Colonic mucosa (tissue), 4 donors: ENCODE results near the gene COX8A. TPM values are rescaled to one million over a fixed set of nuclear protein-coding genes. Genes with fewer than 3 reads are reported as not detected.

Source experiments
- DNase-seq: peaks from one replicate; pipeline ENCODE4 v3.0.0-alpha.2; 2020
- H3K27ac ChIP-seq: fragments of 200-600 bp; one replicate; pipeline ENCODE4 v1.8.0; 2021
- H3K27me3 ChIP-seq: fragments of 200-600 bp; one replicate; pipeline ENCODE4 v1.8.0; 2021
- H3K36me3 ChIP-seq: fragments of 200-600 bp; one replicate; pipeline ENCODE4 v1.8.0; 2021
- H3K4me1 ChIP-seq: fragments of 200-600 bp; one replicate; pipeline ENCODE4 v1.8.0; 2021; ENCODE audit warnings: mild to moderate bottlenecking
- H3K4me3 ChIP-seq: fragments of 200-600 bp; one replicate; pipeline ENCODE4 v1.8.0; 2021
- H3K9ac ChIP-seq, 2 donors: one replicate each; pipeline ENCODE4 v1.7.0; 2013; ENCODE audit warnings: control low read depth in 2 of 2, low read depth in 2 of 2, low read length in 2 of 2
- H3K9me3 ChIP-seq: fragments of 200-600 bp; one replicate; pipeline ENCODE4 v1.8.0; 2021
- intact Hi-C: fragments of 100-400 bp; cut with DNase I; formaldehyde crosslinking; loops from one replicate; pipeline ENCODE4 v1.14.1; 2022
- total RNA-seq, 2 donors: library from RNA; stranded (reverse); fragmentation: NEBNext Ultra II Directional in 1 of 2; extraction: Animal tissue kit (Norgen Biotek cat#: 25700) in 1 of 2; gene quantifications; one replicate each; pipeline ENCODE4 v1.2.1, GENCODE V29; 2021
- TF ChIP-seq, protein P1 (sequence below): fragments of 200-600 bp; IDR thresholded peaks from one replicate; pipeline ENCODE4 v1.8.0; 2022; ENCODE audit warnings: antibody characterized with exemption, mild to moderate bottlenecking
- donor health status: healthy.
- donor health status: DM: no; HTN: no; CAD: no.
- donor health status: DM: no; HTN: no; CAD: no.

The COX8A gene
- total RNA-seq, 2 donors from 2014 or later = 647 to 875 TPM

GRCh38 chr11:64009710-64010109 lies 35.3 kb downstream of the COX8A start:
- no peak overlapping the region for H3K9ac ChIP-seq
- H3K27ac ChIP-seq = no peak overlapping the region
- DNase-seq = no peak
- no peaks in the 10 kb centered on the region for H3K36me3 ChIP-seq
- peaks cover 12% of the 10 kb centered on the region for H3K4me1 ChIP-seq
- H3K9me3 ChIP-seq = no peaks in the 10 kb centered on the region
- TF ChIP-seq, protein P1, sequence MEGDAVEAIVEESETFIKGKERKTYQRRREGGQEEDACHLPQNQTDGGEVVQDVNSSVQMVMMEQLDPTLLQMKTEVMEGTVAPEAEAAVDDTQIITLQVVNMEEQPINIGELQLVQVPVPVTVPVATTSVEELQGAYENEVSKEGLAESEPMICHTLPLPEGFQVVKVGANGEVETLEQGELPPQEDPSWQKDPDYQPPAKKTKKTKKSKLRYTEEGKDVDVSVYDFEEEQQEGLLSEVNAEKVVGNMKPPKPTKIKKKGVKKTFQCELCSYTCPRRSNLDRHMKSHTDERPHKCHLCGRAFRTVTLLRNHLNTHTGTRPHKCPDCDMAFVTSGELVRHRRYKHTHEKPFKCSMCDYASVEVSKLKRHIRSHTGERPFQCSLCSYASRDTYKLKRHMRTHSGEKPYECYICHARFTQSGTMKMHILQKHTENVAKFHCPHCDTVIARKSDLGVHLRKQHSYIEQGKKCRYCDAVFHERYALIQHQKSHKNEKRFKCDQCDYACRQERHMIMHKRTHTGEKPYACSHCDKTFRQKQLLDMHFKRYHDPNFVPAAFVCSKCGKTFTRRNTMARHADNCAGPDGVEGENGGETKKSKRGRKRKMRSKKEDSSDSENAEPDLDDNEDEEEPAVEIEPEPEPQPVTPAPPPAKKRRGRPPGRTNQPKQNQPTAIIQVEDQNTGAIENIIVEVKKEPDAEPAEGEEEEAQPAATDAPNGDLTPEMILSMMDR = no peak
- no peak overlapping the region for H3K4me3 ChIP-seq
- intact Hi-C loops = no loop called here
- no peaks in the 10 kb centered on the region for H3K27me3 ChIP-seq

- no peaks in the 10 kb centered on the region for H3K9me3 ChIP-seq
- no peak overlapping the region for H3K9ac ChIP-seq
- H3K36me3 ChIP-seq = no peaks in the 10 kb centered on the region
- no peak overlapping the region for H3K27ac ChIP-seq
- intact Hi-C loops = no loop called here
- H3K27me3 ChIP-seq = no peaks in the 10 kb centered on the region
- DNase-seq = no peak
- TF ChIP-seq, protein P1 = no peak
- H3K4me1 ChIP-seq = peaks cover 12% of the 10 kb centered on the region
- H3K4me3 ChIP-seq = no peak overlapping the region
These were observed 36.4 kb downstream of the COX8A start for GRCh38 chr11:64010783-64011182.

DNA sequence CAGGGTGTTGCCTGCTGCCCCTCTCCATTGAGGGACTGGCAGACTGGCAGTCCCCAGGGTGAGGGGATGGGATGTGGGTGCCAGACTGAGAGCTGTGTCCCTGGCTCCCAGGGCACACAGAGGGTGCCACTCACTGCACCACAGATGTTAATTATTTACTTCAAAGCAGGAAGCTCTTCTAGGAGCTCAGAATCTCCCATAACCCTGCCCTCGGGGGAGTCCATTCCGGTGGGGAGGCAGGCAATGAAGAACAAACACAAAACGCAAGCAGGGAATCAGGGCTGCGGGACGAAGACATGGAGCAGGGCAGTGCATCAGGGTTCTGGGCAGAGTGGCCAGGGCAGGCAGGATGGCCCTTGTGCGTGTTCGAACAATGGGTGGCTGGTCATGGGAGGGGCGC lies 37.0 kb downstream of the COX8A start:
- TF ChIP-seq, protein P1 = no peak
- peaks cover 12% of the 10 kb centered on the region for H3K4me1 ChIP-seq
- no peak overlapping the region for H3K27ac ChIP-seq
- intact Hi-C loops = no loop called here
- no peak overlapping the region for H3K9ac ChIP-seq
- no peaks in the 10 kb centered on the region for H3K27me3 ChIP-seq
- no peaks in the 10 kb centered on the region for H3K36me3 ChIP-seq
- no peak for DNase-seq
- H3K9me3 ChIP-seq = no peaks in the 10 kb centered on the region
- H3K4me3 ChIP-seq = no peak overlapping the region

DNA sequence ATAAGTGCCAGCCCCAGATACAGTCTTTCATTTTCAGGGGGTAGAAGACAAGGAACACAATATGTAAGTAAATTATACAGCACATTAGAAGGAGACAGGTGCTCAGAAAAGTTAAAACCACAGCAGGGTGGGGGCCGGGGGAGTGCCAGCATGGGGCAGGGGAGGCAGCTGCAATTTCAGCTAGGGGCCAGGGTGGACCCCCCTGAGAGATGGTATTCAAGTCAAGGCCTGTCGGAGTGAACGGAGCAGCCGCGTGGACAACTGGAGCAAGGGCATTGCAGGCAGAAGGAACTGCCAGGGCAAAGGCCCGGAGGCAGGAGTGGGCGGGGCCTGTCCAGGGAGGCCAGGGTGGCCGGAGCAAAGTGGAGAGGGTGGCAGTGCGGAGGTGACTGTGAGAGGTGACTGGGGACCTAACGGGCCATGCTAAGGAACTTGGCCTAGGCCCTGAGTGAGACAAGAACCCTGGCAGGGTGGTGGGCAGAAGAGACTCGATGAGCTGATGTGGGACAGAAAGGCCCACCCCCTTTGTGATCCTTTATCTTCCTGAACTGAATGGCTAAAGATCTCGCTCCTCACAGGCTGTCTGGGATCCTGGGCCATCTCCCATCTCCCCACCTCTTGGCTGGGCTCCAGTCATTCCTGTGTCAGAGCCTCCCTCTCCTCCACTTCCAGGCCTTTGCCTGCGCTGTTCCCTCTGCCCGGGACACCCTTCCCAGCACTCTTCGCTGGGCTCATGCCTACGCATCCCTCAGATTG lies 38.9 kb downstream of the COX8A start:
- no peaks in the 10 kb centered on the region for H3K36me3 ChIP-seq
- no peaks in the 10 kb centered on the region for H3K9me3 ChIP-seq
- H3K4me1 ChIP-seq = no peaks in the 10 kb centered on the region
- no peak overlapping the region for H3K4me3 ChIP-seq
- no peak for DNase-seq
- intact Hi-C loops = no loop called here
- H3K27ac ChIP-seq = no peak overlapping the region
- H3K9ac ChIP-seq = no peak overlapping the region
- TF ChIP-seq, protein P1 = no peak
- no peaks in the 10 kb centered on the region for H3K27me3 ChIP-seq

GRCh38 chr11:64014356-64014755 lies 39.9 kb downstream of the COX8A start:
- Histone ChIP-seq H3K4me1 (no peaks in the 10 kb centered on the region), H3K36me3 (no peaks in the 10 kb centered on the region), H3K4me3 (no peak overlapping the region), H3K27me3 (no peaks in the 10 kb centered on the region), H3K27ac (no peak overlapping the region), H3K9me3 (no peaks in the 10 kb centered on the region), H3K9ac (no peak overlapping the region)
- no peak for DNase-seq
- intact Hi-C loops = no loop called here
- TF ChIP-seq, protein P1 = no peak
